SH-SY5Y (cell line): ENCODE data around the gene NEURL1B.

ENCODE experiments used
- GATA2 ChIP-seq: IDR thresholded peaks from 2 replicates; pipeline ENCODE4 v1.6.1; 2011; ENCODE audit warnings: mild to moderate bottlenecking, low read depth, low read length
- GATA3 ChIP-seq: IDR thresholded peaks from 2 replicates; pipeline ENCODE4 v1.6.1; 2011; ENCODE audit warnings: low read depth, mild to moderate bottlenecking, low read length, moderate library complexity

NEURL1B gene

DNA sequence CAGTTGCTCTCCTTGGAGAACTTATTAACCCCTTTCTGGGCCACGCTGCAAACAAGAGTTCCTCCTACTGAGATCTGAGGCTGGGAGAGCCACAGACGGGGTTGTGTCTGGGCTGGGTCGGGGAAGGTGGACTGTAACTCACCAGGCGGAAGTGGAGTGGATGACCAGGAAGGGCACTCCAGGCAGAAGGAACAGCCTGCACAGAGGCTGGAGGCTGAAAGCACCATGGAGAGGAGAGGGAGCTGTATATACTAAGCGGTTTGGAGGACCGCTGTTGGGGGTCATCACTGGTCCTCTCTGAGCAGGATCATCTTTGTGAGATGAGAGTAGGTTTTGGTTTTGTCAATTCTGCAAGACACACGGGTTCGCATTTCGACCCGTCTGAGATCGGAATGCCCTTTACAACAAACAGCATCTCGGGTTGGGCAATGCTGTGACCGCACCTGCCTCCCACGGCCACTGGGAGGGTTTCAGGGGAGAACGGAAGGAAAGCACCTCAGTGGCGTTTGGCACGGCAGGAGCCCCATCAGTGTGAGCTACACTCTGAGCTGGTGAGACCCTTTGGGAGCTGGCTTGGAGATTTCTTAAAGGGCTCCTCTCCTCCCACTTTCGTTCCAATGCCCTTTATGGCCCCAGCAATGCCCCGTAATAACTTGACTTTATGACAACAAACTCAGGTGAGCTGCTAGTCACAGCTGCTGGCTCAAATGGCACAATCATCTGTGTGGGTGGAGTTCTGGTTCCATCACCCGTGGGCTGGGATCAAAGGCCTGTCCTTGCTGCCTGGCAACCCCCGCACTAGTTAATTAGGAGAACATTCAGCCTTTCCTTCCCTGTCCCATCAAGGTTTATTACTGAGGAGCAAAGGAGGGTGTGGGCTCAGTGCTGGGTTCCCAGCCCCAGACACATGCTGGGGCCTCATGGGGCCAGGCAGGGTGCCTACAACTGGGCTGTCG, 18.7 kb upstream of the NEURL1B start:
- TF ChIP-seq GATA2 (no peak), GATA3 (no peak)

DNA sequence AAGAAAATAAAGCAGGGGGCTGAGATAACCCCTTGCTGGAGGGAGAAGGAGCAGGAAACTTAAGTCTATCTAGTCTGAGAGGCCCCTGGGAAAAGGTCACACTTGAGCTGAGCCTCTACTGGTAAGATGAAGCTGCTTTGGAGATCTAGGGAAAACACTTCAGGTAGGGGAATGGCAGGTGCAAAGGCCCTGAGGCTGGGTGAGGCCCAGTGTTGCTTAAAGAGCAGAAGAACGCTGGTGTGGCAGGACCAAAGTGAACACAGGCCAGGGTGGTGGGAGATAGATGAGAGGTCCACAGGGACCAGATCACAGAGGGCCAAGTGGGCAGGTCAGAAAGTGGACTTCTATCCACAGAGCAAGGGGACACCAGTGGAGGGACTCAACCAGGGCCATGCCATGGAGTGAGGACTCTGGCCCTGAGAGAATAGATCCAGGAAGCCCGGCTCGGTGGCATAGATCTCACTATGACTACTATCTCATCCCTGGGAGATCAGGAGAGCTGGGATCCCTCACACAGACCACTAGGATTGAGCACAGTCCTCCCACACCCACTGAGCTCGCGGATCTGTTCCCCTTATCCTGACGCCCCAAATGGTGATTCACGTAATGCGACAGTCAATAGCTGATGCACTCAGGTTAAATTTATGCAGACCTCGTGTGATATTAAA, 17.6 kb upstream of the NEURL1B start:
- TF ChIP-seq GATA2 = no peak
- TF ChIP-seq GATA3 = no peak

GRCh38 chr5:172624083-172624995, 16.7 kb upstream of the NEURL1B start:
- no peak for TF ChIP-seq GATA3

DNA sequence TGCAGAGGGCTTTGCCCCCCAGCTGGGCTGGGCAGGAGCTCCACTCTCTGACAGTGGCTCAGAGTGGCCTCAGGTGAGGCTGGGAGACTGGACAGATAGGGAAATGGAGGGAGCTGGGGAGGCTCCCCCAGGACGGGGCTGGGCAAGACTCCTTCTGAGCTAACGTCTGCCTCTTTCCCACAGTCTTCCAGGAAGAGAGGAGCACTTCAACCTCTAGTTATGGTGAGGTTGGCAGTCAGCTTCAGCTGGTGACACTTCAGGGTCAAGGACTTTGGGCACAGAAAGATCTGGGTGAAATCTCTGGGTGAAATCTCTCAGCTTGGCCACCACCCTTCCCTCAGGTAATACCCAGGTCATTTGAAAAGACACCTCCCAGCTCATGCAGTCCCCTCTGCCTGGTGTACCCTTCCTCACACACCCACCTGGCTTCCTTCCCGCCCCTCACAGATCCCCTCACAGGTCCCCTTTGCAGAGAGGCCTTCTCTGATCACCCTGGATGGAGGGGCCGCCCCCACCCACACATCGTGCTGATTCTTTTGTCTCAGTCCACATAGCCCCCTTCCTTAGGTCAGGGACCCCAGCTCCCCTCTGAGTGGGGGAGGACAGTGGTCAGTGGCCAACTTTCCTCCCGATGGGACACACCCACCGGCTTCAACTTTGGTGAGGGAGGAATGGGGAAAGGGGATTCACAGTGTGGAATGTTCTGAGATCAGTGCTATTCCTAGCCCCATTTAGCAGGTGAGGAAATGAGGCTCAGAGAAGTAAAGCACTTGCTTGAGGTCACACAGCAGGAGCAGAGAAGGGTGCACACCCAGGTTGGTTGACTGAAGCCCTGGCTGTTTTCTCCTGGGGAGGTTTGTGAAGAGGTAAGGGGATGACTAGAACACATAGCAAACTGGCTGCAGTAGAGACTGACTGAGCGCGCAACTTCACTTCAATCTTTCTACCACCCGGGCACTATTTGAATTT, 15.8 kb upstream of the NEURL1B start:
- TF ChIP-seq GATA2 = no peak
- TF ChIP-seq GATA3 = no peak

DNA sequence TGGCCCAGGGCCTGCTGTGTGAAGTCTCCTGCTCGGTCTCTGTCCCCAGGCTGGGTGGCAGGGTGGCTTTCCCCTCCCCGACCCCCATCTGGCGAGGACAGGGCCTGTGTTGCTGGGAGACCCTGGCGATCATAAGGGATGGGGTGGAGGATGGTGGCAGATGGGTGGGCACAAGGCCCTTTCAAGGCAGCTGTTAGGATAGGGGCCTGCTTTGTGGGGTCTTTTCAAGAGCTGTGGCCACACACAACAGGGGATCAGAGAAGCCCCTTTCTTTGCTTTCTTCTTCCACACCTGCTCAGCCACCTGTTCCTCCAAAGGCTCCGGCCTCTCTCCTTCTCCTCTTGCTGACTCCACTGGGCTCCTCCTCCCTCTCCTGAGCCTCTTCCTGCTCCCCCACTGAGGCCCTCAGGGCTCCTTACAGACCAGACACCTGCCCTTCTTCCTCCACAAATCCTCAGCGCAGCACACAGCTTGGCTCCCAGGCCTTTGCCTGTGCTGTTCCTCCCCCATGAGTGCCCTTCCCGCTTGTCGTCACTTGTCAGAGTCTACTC, 15.0 kb upstream of the NEURL1B start:
- no peak for TF ChIP-seq GATA3
- TF ChIP-seq GATA2 = no peak

- TF ChIP-seq GATA2 = no peak
- TF ChIP-seq GATA3 = no peak
Observed at GRCh38 chr5:172630082-172630481, 11.0 kb upstream of the NEURL1B start.

- no peak for TF ChIP-seq GATA3
- no peak for TF ChIP-seq GATA2
Observed at GRCh38 chr5:172630482-172630881, 10.6 kb upstream of the NEURL1B start.

- no peak for TF ChIP-seq GATA2
- no peak for TF ChIP-seq GATA3
Observed at GRCh38 chr5:172630986-172631385, 10.1 kb upstream of the NEURL1B start.

DNA sequence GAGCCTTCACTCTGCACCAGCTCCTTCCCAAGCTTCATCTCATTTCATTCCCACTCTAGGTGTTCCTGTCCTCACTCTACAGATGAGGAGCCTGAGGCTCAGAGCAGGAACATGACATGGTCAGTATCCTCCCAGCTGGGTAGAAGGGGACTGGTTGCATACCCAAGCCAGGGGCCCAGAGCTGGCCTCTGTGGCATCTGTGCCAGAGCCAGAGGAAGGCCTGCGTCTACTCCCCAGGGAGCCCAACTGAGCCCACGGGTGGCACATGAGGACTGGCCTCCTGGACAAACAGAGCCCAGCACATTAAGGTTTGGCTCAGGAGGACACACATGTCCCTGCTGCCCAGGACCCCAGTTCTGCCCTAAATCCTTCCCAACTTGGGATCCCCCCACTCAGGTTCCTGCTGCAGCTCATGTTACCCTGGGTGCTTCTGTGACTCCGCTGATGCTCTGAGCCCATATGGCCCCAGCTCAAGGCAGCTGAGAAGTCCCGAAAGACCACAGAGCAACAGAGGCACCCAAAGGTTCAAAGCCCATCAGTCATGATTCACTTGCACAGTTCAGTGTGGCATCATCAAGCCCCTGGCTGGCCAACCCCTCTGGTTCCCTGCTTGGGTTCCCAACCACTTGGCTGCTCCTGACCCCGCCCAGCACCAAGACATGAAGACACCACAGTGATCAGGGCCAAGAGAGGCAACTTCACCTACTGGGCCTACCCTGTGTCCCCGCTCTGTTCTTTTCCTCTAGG, 8.5 kb upstream of the NEURL1B start:
- TF ChIP-seq GATA3 = no peak
- TF ChIP-seq GATA2 = no peak

GRCh38 chr5:172633403-172633970, 7.6 kb upstream of the NEURL1B start:
- no peak for TF ChIP-seq GATA3
- TF ChIP-seq GATA2 = no peak

- TF ChIP-seq GATA2 = no peak
- TF ChIP-seq GATA3 = no peak
Observed at GRCh38 chr5:172634106-172634899, 6.8 kb upstream of the NEURL1B start.
